ENCODE data around the gene USP10. TPM values are rescaled to one million over a fixed set of nuclear protein-coding genes. Genes with fewer than 3 reads are reported as not detected.
"Not testable (repeated sequence)": the region's sequence is repeated elsewhere in the genome, so short reads cannot be mapped to it uniquely, and the experiment has no call there.

Gene USP10
- polyA plus RNA-seq, 1 donor = 66.5 TPM

DNA sequence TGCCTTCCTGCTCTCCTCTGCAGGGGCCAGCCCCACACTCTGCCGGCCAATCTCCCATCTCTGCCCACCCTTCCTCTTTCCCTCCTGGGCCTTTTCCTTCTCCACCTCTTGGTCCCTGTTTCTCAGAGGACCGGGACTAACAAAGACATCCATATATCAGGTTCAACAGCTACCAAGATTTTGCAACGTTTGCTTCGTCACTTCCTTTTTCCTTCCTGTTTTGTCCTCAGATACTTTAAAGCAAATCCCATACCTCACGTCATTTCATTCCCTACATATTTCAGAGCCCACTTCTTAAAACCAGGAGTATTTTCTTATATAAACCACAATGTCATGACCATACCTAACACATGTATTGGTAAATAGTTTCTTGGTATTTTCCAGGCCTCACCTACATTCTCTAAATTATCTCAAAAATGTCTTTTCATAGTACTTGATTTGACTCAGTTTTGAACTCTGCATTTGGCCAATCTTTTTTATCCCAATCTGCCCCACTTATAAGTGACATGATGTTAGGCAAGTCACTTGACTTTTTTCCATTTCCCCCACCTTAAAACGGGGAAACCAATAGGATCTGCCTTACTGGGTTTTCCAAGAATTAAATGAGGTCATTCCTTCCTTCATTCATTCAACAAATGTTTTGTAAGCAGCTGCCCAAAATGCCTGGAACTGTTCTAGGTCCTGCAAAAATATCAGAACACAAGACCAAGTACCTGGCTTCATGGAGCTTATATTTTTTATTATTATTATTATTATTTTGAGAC is 7.2 kb upstream of the USP10 start:
- Histone ChIP-seq H3K9me3 (ENCODE audit: control insufficient read depth, low read depth, low read length) (no peaks in the 10 kb centered on the region), H3K27ac (ENCODE audit: low read length) (no peak overlapping the region), H3K36me3 (ENCODE audit: control insufficient read depth, insufficient read depth, low read length) (no peaks in the 10 kb centered on the region), H3K4me1 (ENCODE audit: control insufficient read depth, insufficient read depth, low read length) (no peaks in the 10 kb centered on the region), H3K4me3 (ENCODE audit: low read length) (no peak overlapping the region), H3K27me3 (ENCODE audit: control insufficient read depth, insufficient read depth, low read length) (no peaks in the 10 kb centered on the region)
- 86% methylated on average over 5 of the region's 6 CpGs for WGBS (ENCODE audit: insufficient coverage, low lambda C conversion rate)
- DNase-seq = no peak

DNA sequence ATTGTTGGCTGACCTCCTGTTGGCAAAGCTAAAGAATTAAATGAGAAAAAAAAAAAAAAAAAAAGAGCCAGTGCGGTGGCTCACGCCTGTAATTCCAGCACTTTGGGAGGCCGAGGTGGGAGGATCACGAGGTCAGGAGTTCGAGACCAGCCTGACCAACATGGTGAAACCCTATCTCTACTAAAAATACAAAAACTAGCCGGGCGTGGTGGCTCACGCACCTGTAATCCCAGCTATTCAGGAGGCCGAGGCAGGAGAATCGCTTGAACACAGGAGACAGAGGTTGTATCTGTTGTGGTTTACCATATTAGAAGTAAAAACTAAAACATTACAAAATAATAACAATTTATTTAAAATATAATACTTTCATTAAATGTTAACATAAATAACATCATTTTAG is 5.9 kb upstream of the USP10 start:
- H3K9me3 ChIP-seq (ENCODE audit: control insufficient read depth, low read depth, low read length); H3K27me3 ChIP-seq (ENCODE audit: control insufficient read depth, insufficient read depth, low read length); H3K36me3 ChIP-seq (ENCODE audit: control insufficient read depth, insufficient read depth, low read length); H3K4me3 ChIP-seq (ENCODE audit: low read length); DNase-seq; H3K4me1 ChIP-seq (ENCODE audit: control insufficient read depth, insufficient read depth, low read length); H3K27ac ChIP-seq (ENCODE audit: low read length): not testable (repeated sequence)
- WGBS (ENCODE audit: insufficient coverage, low lambda C conversion rate) = no CpG with 5 or more reads among the region's 10 CpGs

DNA sequence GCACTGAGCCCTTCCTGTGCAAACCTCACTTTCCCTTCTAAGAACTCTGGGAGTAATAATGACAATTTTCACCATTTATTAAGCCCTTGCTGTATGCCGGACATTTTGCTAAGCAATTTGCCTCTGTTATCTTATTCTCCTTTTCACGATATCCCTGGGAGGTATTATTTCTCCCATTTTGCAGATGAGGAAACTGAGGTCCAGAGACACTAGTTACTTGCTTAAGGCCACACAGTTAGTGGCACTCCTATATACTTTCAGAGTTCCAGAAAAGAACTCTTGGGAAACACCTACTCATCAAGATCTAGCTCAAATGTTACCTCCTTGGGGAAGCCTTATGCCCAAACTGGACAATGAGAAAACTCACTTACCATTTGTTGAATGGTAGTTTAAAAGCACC is 4.8 kb upstream of the USP10 start:
- no peak overlapping the region for H3K4me3 ChIP-seq (ENCODE audit: low read length)
- 100% methylated on average over 1 of the region's 2 CpGs for WGBS (ENCODE audit: insufficient coverage, low lambda C conversion rate)
- peaks cover 4% of the 10 kb centered on the region for H3K4me1 ChIP-seq (ENCODE audit: control insufficient read depth, insufficient read depth, low read length)
- DNase-seq = no peak
- H3K9me3 ChIP-seq (ENCODE audit: control insufficient read depth, low read depth, low read length) = no peaks in the 10 kb centered on the region
- no peak overlapping the region for H3K27ac ChIP-seq (ENCODE audit: low read length)
- no peaks in the 10 kb centered on the region for H3K27me3 ChIP-seq (ENCODE audit: control insufficient read depth, insufficient read depth, low read length)
- H3K36me3 ChIP-seq (ENCODE audit: control insufficient read depth, insufficient read depth, low read length) = no peaks in the 10 kb centered on the region

DNA sequence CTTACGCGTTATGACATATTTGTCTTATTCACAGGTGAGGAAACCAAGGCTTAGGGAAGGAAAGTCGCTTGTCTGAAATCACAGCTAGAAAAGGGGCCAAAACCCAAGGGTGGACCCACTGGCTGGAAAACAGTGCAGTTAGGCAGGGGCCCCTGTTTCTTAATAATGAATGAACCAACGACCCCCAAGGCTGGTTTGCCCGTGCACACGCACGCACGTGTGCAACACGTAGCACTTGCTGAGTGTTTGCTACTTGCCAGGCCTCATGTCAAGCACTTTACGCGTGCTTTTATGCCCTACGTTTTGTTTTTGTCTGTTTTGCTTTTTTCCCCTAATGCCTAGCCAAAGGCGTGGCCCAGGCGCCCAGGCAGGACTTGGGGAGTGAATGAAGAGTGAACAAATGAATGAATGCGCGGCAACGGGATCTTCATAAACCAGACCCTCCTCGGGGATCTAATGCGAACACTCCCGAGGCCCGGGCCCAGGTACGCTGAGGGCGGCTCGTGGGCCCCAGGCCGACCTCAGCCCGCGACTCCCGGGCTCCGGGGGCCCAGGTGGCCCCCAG is 571 bp upstream of the USP10 start:
- Histone ChIP-seq H3K27ac (ENCODE audit: low read length) (peak overlapping the region; percentile 23), H3K27me3 (ENCODE audit: control insufficient read depth, insufficient read depth, low read length) (no peaks in the 10 kb centered on the region), H3K36me3 (ENCODE audit: control insufficient read depth, insufficient read depth, low read length) (no peaks in the 10 kb centered on the region), H3K4me3 (ENCODE audit: low read length) (peak overlapping the region; percentile 65), H3K9me3 (ENCODE audit: control insufficient read depth, low read depth, low read length) (no peaks in the 10 kb centered on the region), H3K4me1 (ENCODE audit: control insufficient read depth, insufficient read depth, low read length) (peaks cover 4% of the 10 kb centered on the region)
- WGBS (ENCODE audit: insufficient coverage, low lambda C conversion rate) = 0% methylated on average over 2 of the region's 29 CpGs
- no peak for DNase-seq

DNA sequence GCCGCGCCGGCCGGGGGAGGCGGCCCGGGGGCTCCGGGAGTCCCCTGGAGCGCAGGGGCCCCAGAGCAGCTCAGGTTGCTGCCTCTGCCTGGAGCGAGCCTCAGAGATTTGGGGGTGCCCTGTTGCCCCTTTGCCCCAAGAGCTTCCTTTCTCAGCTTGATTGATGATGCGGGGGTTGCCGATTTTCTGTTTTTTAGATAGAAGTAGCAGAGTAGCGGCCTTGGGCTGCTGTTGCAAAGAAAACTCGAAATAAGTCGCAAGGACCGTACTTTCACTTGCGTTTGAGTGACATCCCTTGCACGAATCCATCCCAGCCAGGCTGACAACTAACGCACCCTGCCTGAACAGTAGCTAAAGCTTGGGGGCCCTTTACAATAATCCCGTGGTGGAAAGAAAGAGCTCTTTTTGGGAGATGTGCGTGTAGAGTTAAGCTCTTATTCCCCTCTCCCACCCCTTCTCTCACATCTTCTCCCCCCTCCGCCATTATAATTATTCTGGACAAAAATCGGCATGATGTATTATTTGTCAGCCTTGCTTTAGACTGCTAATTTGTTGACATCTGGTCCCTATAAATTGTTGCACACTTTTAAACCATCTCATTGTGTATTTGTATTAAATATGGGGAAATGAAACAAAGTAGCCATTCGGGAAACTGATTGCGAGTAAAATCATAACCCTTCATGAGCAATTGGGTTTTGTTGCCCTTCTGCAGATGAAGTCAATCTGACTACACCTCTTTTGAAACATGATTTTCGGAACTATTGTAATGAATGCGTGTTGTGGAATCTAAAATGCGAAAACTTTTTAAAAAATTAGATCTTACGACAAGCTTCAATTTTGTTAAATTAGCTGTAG is 873 bp downstream of the USP10 start:
- DNase-seq = peak in 1 of 2 donors; percentile 57
- H3K36me3 ChIP-seq (ENCODE audit: control insufficient read depth, insufficient read depth, low read length) = no peaks in the 10 kb centered on the region
- H3K4me3 ChIP-seq (ENCODE audit: low read length) = peak overlapping the region; percentile 65
- H3K9me3 ChIP-seq (ENCODE audit: control insufficient read depth, low read depth, low read length) = no peaks in the 10 kb centered on the region
- 21% methylated on average over 4 of the region's 28 CpGs for WGBS (ENCODE audit: insufficient coverage, low lambda C conversion rate)
- peak overlapping the region; percentile 4 for H3K27ac ChIP-seq (ENCODE audit: low read length)
- peaks cover 6% of the 10 kb centered on the region for H3K4me1 ChIP-seq (ENCODE audit: control insufficient read depth, insufficient read depth, low read length)
- H3K27me3 ChIP-seq (ENCODE audit: control insufficient read depth, insufficient read depth, low read length) = no peaks in the 10 kb centered on the region

DNA sequence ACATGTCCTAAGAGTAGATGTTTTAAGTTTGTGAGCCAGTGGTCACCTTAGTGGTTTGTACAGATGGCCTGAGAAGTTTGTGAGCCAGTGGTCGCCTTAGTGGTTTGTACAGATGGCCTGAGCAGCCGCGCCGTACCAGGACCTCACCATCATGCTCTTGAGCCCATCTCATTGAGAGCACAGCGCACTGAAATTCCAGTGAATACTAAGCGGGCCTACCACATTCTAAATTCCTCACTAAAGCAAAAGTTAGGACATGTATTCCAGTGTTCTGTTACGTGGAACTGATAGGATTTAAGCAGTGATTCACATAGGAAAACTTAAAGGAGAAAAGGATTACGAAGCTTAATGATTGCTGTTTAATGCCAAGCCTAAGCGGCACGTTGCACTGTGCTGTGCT is 3.9 kb downstream of the USP10 start:
- Histone ChIP-seq H3K27me3 (ENCODE audit: control insufficient read depth, insufficient read depth, low read length) (no peaks in the 10 kb centered on the region), H3K36me3 (ENCODE audit: control insufficient read depth, insufficient read depth, low read length) (no peaks in the 10 kb centered on the region), H3K9me3 (ENCODE audit: control insufficient read depth, low read depth, low read length) (no peaks in the 10 kb centered on the region), H3K27ac (ENCODE audit: low read length) (no peak overlapping the region), H3K4me1 (ENCODE audit: control insufficient read depth, insufficient read depth, low read length) (peaks cover 6% of the 10 kb centered on the region), H3K4me3 (ENCODE audit: low read length) (no peak overlapping the region)
- DNase-seq = no peak
- 70% methylated on average over 2 of the region's 10 CpGs for WGBS (ENCODE audit: insufficient coverage, low lambda C conversion rate)

DNA sequence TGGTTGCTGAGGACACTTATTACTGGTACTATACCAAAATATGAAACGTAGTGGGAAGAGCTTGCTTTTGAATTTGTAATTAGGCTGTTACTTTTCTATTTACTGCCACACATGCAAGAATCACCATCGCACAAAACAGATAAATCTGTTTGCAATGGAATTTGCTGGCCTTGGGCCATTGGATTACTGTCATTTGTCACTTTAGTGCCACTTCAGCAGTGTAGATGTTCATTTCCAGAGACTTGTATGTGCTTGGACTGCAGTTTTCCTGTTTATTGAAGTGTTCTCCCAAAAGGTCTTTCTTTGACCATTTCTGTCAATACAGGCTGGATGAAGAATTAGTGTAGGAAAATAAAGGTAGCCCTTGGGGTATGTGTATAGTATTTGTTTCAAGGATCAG is 4.5 kb downstream of the USP10 start:
- no peaks in the 10 kb centered on the region for H3K27me3 ChIP-seq (ENCODE audit: control insufficient read depth, insufficient read depth, low read length)
- no peak overlapping the region for H3K4me3 ChIP-seq (ENCODE audit: low read length)
- H3K9me3 ChIP-seq (ENCODE audit: control insufficient read depth, low read depth, low read length) = no peaks in the 10 kb centered on the region
- DNase-seq = no peak
- no peak overlapping the region for H3K27ac ChIP-seq (ENCODE audit: low read length)
- H3K4me1 ChIP-seq (ENCODE audit: control insufficient read depth, insufficient read depth, low read length) = peaks cover 3% of the 10 kb centered on the region
- WGBS (ENCODE audit: insufficient coverage, low lambda C conversion rate) = no CpG with 5 or more reads among the region's 2 CpGs
- H3K36me3 ChIP-seq (ENCODE audit: control insufficient read depth, insufficient read depth, low read length) = no peaks in the 10 kb centered on the region

DNA sequence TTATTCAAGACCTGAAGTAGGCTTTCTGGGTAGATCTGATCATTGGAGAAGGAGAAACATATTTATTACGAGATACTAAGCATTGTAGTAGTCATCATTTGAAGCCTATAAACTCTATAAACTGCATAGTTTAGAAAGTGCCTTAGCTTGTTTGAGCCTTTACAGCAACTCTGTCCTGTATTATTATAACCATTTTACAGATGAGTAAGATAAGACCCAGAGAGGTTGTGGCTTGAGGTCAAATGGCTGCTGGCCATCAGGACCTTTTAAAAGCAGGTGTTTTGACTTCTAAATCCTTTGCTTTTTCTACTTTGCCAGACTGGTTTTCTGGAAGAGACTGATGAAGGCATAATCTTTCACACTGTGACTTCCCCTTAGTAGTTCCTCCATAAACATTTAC is 7.1 kb downstream of the USP10 start:
- H3K9me3 ChIP-seq (ENCODE audit: control insufficient read depth, low read depth, low read length) = no peaks in the 10 kb centered on the region
- no peak overlapping the region for H3K4me3 ChIP-seq (ENCODE audit: low read length)
- no peaks in the 10 kb centered on the region for H3K36me3 ChIP-seq (ENCODE audit: control insufficient read depth, insufficient read depth, low read length)
- H3K4me1 ChIP-seq (ENCODE audit: control insufficient read depth, insufficient read depth, low read length) = peaks cover 2% of the 10 kb centered on the region
- no peaks in the 10 kb centered on the region for H3K27me3 ChIP-seq (ENCODE audit: control insufficient read depth, insufficient read depth, low read length)
- no peak overlapping the region for H3K27ac ChIP-seq (ENCODE audit: low read length)
- no CpG with 5 or more reads among the region's 1 CpG for WGBS (ENCODE audit: insufficient coverage, low lambda C conversion rate)
- no peak for DNase-seq

DNA sequence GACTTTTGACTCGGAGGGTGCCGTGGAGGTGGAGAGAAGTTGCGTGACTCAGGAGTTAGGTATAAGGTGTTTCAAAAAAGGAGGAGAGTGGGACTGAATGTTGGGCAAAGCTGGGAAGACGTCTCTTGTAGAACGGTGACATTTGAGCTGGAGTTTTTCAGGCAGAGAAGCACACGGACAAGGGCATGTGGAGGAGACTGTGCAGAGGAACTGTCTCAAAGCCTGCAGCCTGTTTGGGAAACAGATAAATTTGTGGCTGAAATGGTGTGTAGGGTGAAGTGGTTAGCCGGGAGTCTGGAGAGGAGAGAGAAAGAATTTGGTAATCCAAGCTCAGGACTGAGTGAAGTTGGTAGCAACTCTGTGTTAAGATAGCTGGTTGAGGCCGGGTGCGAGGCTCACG is 9.8 kb downstream of the USP10 start:
- Histone ChIP-seq H3K9me3 (ENCODE audit: control insufficient read depth, low read depth, low read length) (no peaks in the 10 kb centered on the region), H3K4me3 (ENCODE audit: low read length) (no peak overlapping the region), H3K27ac (ENCODE audit: low read length) (no peak overlapping the region), H3K27me3 (ENCODE audit: control insufficient read depth, insufficient read depth, low read length) (no peaks in the 10 kb centered on the region), H3K36me3 (ENCODE audit: control insufficient read depth, insufficient read depth, low read length) (no peaks in the 10 kb centered on the region), H3K4me1 (ENCODE audit: control insufficient read depth, insufficient read depth, low read length) (peaks cover 2% of the 10 kb centered on the region)
- no peak for DNase-seq
- WGBS (ENCODE audit: insufficient coverage, low lambda C conversion rate) = 50% methylated on average over 3 of the region's 10 CpGs

DNA sequence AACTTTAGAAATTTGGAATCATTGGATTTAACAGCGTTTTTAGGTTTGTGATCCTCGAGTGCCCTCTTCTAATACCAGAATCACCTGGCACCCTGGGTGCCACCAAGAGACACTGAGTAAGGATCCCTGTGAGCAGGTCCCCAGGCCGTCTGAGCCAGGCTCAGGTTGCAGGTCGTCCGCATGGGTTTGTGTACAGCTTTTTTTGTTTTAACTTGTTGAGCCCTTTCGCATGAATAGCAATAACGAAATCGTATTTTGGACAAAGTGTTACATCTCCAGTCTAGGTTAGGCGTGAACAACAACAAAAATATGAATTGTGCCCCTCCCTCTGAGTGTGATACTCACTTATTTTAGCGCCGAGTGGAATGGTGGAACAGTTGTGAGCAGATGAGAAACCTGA is 10.9 kb downstream of the USP10 start:
- DNase-seq = no peak
- Histone ChIP-seq H3K4me3 (ENCODE audit: low read length) (no peak overlapping the region), H3K36me3 (ENCODE audit: control insufficient read depth, insufficient read depth, low read length) (no peaks in the 10 kb centered on the region), H3K27ac (ENCODE audit: low read length) (no peak overlapping the region), H3K27me3 (ENCODE audit: control insufficient read depth, insufficient read depth, low read length) (no peaks in the 10 kb centered on the region), H3K9me3 (ENCODE audit: control insufficient read depth, low read depth, low read length) (no peaks in the 10 kb centered on the region), H3K4me1 (ENCODE audit: control insufficient read depth, insufficient read depth, low read length) (no peaks in the 10 kb centered on the region)
- WGBS (ENCODE audit: insufficient coverage, low lambda C conversion rate) = 80% methylated on average over 2 of the region's 11 CpGs
